Amniotic epithelial cell (primary cell): ENCODE data around the gene ADAT2.

Experiments
- DNase-seq: peaks from one replicate; pipeline ENCODE4 v3.0.0-alpha.2; 2010; ENCODE audit warnings: low read depth

Gene ADAT2

DNA sequence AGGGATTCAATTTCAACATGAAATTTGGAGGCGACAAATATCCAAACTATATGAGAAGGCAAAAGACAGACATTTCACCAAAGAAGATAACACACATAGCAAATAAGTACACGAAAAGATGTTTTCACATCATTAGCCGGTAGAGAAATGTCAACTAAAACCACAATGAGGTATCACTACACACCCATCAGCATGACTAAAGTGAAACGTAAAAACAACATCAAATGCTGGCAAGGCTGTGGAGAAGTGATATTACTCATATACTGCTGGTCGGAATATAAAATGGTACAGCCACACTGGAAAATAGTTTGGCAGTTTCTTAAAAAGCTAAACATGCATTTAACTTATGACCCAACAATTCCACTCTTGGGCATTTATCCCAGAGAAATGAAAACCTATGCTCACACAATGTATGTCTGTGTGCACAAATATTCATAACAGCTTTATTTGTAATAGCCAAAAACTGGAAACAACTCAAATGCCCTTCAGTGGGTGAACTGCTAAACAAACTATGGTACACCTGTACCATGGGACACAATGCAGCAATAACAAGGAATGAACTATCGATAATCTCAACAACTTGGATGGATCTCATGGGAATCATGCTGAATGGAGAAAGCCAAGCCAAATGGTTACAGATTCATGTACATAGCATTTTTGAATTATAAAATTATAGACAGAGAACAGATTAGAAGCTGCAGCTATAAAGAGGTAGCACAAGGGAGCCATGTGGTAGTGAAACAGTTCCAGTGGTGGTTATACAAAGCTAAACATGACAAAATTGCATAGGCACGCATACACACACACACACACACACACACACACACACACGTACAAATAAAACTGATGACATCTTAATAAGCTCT is 8.6 kb downstream of the ADAT2 start:
- peak; percentile 37 for DNase-seq

GRCh38 chr6:143441010-143441409 is 9.5 kb downstream of the ADAT2 start:
- DNase-seq = no peak

DNA sequence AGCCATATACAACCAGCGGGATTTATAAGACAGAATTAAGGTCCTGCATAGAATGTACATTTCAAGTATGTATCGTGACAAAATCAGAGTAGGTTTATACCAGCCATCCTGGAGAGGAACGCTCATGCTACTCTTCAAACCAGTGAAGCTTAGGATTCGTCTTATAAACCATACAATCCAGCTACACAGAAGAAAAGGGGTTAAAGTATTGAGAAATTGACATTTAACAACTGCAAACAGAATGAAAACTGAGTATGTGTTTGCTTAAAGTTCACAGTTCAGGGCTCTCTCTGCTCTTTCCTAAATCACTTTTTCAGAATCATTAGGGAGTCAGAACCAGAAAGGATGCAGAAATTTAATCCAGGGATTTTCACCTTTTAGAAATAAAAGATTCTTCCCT is 17.9 kb downstream of the ADAT2 start:
- no peak for DNase-seq

GRCh38 chr6:143431226-143431625 is 19.3 kb downstream of the ADAT2 start:
- DNase-seq = no peak

GRCh38 chr6:143429970-143430369 is 20.5 kb downstream of the ADAT2 start:
- no peak for DNase-seq

GRCh38 chr6:143427109-143427817 is 23.2 kb downstream of the ADAT2 start:
- peak; percentile 80 for DNase-seq

DNA sequence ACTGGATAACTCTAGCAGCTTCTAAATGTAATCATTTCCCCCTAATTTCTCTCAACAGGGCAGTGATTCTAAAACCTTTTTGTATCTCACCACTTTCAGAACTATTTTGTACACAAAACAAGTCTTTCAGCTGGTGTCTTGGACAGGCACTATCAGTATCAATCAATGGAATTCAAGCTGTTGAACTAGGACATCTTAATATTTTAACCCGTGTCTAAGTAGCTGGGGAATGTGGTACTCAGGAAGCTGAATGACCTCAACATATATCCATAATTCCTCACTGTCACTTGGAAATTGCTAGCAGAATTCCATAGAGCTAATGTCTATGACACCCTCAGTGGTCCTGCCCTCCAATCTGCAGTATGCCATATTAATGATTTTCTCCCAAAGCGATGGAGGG is 24.5 kb downstream of the ADAT2 start:
- DNase-seq = no peak

DNA sequence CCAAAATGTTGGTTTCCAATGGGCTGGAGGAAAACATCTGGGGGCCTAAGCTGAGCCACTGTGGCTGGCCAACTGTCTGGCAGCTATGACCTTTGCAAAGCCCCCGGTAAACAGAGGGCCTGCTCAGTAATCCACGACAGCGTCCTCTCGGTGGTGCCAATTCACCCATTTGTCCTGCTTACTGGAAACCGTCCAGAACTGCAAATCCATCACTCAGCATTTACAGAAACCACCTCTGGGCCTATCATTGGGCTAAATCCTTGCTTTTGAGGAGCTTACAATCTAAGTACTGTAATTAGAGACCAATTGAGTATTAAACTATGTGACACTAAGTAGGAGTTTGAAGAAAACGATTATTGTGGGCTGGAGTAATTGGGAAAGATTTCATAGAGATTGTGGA is 31.0 kb downstream of the ADAT2 start:
- DNase-seq = no peak

DNA sequence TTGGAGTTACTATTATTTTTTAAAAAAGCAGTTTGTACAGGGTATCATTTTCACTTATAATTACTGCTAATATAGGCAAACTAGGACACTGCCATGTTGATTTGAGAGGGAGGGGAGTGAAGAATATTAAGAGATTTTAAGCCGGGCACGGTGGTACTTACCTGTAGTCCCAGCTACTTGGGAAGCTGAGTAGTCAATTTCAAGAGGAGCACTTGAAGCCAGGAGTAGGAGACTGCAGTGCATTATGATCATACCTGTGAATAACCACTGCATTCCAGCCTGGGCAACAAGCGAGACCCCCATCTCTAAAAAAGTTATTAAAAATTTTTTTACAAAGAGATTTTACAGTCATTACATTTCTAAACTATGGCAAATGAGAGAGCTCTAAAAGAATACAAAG is 35.7 kb downstream of the ADAT2 start:
- DNase-seq = no peak

DNA sequence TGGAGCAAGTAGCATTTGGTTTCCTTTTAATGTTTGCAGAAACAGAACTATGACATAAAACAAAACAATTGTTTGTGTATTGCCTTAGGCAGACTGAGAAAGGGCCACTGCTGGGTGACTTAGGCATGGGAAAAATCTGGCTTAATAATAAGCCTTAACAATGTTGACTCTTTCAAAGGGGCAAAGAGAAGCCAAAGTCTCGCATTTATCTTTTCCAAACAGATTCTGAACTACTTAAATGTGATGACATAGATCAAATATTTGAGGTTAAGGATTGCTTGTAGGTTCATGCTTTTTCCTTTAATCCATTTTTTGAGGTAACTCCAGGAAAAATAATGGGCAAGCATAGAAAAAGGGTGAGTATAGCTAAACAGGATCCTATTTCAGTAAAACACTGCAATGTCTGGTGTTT is 39.6 kb downstream of the ADAT2 start:
- DNase-seq = peak; percentile 54

DNA sequence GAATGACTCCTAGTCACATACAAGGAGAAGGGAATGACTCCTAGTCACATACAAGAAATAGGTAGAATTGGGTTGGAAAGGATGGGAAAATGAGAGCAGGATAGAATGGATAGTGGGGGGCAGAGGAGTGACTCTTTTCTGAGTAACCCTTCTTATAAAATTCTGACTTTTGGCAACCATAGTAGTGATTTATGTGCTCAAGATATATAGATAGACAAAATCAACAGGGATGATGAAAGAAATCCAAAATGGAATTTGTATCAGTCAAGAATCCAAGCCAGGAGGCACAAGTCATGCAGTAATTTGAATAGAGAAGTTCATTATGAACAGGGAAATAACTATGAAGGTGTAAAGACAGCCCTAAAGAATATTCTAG is 41.7 kb downstream of the ADAT2 start:
- no peak for DNase-seq

GRCh38 chr6:143408151-143408786 is 42.2 kb downstream of the ADAT2 start:
- no peak for DNase-seq

DNA sequence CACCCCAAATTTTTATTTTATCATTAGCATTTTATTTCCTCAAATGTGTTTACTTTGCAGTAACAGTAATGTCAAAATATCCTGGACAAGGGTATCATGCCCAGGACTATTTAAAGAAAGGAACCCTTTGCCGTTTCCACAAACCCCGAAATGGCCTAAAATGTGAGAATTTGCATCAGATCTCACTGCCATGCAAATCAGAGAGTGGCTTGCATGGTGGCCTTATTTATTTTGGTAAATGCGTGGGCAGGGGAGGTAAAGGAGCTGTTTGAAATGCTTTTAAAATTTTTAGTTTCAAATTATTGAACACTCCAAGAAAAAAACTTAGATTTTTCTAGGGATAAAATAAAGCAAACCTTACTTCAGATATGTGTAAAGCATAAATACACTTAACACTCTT is 43.8 kb downstream of the ADAT2 start:
- DNase-seq = no peak

DNA sequence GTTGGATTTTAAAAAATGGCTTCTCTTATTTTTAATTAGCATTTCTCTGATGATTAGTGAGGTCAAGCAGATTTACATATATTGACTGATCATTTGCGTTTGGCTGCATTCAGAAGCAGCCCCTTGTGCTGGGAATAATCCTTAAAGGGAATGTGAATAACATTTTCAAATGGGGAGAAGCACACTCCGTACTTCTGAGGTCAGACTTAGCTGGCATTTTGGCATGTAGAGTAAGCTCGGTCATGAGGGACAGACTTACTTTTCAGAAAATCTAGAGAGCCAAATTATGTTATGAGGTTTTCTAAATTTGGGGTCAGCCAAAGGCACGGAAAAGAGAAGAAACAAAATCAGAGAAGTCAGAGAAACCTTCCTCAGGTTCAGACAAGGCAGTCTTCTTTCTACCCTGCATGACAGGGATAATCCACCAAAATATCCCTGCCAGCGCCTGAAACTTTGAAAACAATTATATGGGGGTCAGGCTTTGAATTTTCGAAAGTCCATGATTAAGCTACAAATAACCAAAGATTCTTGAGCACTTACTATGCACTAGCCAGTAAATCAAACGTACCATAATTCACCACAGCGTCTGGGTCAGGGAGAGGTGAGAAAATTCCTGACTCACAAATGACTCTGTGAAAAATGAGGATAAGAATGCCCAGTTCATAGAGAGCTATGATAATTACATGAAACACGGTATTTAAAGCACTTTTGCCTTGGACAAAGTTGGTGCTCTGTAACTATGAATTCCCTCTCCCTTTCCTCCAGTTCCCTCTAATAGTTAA is 44.9 kb downstream of the ADAT2 start:
- DNase-seq = peak; percentile 84

DNA sequence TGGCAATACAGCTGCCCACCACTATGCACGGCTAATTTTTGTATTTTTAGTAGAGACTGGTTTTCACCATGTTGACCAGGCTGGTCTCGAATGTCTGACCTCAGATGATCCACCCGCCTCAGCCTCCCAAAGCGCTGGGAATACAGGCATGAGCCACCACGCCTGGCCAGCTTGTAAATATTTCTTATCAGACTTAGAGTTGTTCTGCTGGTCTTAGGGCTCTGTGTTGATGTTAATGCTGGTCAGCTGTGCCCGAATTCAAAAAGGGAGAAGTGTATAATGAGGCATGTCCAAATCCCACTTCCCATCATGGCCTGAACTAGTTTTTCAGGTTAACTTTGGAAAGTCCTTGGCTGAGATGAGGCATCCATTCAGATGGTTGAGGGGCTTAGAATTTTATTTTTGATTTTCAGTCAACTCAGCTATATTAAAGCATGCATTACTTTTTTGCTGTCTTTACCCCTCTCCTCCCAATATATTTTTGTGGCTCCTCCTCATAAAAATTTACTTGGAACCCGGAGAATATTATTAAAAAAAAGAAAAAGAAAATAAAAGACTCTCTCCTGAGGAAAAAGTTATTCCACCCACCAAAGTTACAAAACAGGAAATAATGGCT is 47.7 kb downstream of the ADAT2 start:
- no peak for DNase-seq

- DNase-seq = no peak
Measured at GRCh38 chr6:143401636-143402370, 48.7 kb downstream of the ADAT2 start.

DNA sequence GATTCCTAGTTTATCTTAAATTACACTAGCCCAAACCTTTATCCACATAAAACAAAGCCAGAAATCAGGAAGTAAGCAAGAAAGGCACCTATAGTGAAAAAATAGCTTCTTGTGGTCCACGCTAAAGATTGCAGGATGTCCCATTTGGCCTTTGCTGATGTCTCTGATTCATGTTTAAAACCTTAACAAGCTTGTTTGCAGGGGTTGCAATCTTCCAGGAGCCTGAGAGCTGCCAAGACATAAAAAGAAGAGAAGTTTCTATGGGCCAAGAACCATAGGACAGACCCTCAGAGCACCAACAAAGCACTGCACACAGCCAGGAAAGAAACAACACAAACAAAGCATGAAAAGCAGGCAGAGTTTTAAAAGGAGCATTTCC is 49.4 kb downstream of the ADAT2 start:
- no peak for DNase-seq

DNA sequence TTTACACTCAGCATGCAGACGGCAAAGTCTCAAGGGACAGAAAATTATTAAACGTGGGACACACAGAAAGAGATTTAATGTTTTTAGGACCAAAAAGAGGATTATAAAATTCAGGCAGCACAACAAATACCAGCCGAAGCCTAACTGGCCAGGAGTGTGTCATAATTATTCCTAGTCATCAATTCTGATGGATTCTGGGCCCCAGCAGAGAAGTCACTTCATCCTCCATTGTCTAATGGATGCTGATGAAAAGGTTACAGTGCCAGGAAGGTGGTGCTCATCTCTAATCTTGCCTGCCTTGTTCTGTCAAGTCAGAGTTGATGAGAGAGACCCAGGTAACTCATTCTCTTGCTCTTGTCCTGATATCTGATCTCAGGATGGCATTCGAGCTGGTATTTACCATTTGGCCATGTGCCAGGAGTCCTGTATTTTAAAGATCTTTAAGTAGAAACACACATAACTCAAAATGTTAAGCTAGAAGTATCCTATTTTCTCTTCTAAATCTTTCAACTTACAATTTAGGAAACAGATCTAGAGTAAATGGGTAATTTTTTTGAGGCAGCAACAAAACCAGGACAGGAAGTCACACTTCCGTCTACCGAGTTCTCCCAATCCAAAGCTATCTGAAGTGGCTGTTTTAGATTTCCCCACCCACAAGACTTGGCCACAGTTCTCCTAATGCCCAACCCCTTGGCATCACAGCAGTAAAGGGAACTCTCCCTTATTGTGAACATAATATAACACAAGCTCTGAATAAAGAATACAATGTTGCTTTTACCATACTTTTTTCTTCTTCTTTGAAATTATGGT is 50.0 kb downstream of the ADAT2 start:
- no peak for DNase-seq

- no peak for DNase-seq
Measured at GRCh38 chr6:143399775-143400174, 50.7 kb downstream of the ADAT2 start.

- no peak for DNase-seq
Measured at GRCh38 chr6:143399176-143399575, 51.3 kb downstream of the ADAT2 start.
